Neural cell (in vitro differentiated cells): Measurements from ENCODE around the gene HOXA10. TPM values are rescaled to one million over a fixed set of nuclear protein-coding genes. Genes with fewer than 3 reads are reported as not detected.
A peak's percentile ranks its signal among the peaks of the same experiment; 100 is the strongest.

Experiments used
- H2AFZ ChIP-seq: fragments of 200-600, 300-800 bp; sonication (generic), shearing (Covaris generic); 2 replicates; pipeline ENCODE4 v1.6.0; 2014; ENCODE audit warnings: low read depth, mild to moderate bottlenecking, antibody characterized with exemption, low read length, moderate library complexity
- H3F3A ChIP-seq: fragments of 200-600 bp; shearing (Covaris generic); 2 replicates; pipeline ENCODE4 v1.6.1; 2016; ENCODE audit warnings: mild to moderate bottlenecking, moderate library complexity, mixed read lengths, antibody characterized with exemption, low read length; ENCODE audit not compliant: insufficient read depth, poor library complexity, severe bottlenecking
- H3K27ac ChIP-seq: fragments of 200-600, 300-800 bp; sonication (generic), shearing (Covaris generic); 2 replicates; pipeline ENCODE4 v1.5.1; 2014; ENCODE audit warnings: mild to moderate bottlenecking, low read length, moderate library complexity
- H3K27me3 ChIP-seq: fragments of 300-800, 200-600 bp; sonication (generic), shearing (Covaris generic); 2 replicates; pipeline ENCODE4 v1.6.0; 2014; ENCODE audit warnings: mild to moderate bottlenecking, low read depth, low read length, moderate library complexity; ENCODE audit not compliant: insufficient read depth
- H3K36me3 ChIP-seq: fragments of 300-800, 200-600 bp; sonication (generic), shearing (Covaris generic); 2 replicates; pipeline ENCODE4 v1.5.1; 2014; ENCODE audit warnings: mild to moderate bottlenecking, antibody characterized with exemption, low read length, moderate library complexity; ENCODE audit not compliant: insufficient read depth
- H3K4me2 ChIP-seq: fragments of 300-800, 200-600 bp; sonication (generic), shearing (Covaris generic); 2 replicates; pipeline ENCODE4 v1.6.0; 2014; ENCODE audit warnings: mild to moderate bottlenecking, low read length
- H3K4me3 ChIP-seq: fragments of 300-800, 200-600 bp; sonication (generic), shearing (Covaris generic); 2 replicates; pipeline ENCODE4 v1.5.1; 2014; ENCODE audit warnings: mild to moderate bottlenecking, low read length, moderate library complexity
- H3K79me2 ChIP-seq: fragments of 200-600 bp; shearing (Covaris generic); replicated peaks from 2 replicates; pipeline ENCODE4 v1.6.0; 2014; ENCODE audit warnings: mild to moderate bottlenecking, low read length, moderate library complexity; ENCODE audit not compliant: insufficient read depth
- H3K9ac ChIP-seq: fragments of 300-800, 200-600 bp; sonication (generic), shearing (Covaris generic); 2 replicates; pipeline ENCODE4 v1.6.1; 2016; ENCODE audit warnings: mild to moderate bottlenecking, low read length, mixed read lengths
- H3K9me2 ChIP-seq: fragments of 200-600 bp; shearing (Covaris generic); 2 replicates; pipeline ENCODE4 v1.6.1; 2016; ENCODE audit warnings: mild to moderate bottlenecking, low read length, mixed read lengths; ENCODE audit not compliant: insufficient read depth
- H3K9me3 ChIP-seq: fragments of 200-600, 300-800 bp; sonication (generic), shearing (Covaris generic); 2 replicates; pipeline ENCODE4 v1.6.1; 2016; ENCODE audit warnings: mild to moderate bottlenecking, mixed run types, low read length, moderate library complexity, mixed read lengths
- H4K20me1 ChIP-seq: fragments of 200-600 bp; shearing (Covaris generic); 2 replicates; pipeline ENCODE4 v1.6.1; 2016; ENCODE audit warnings: mild to moderate bottlenecking, mixed run types; ENCODE audit not compliant: insufficient read depth
- CTCF ChIP-seq: fragments of 450-650 bp; IDR thresholded peaks from 2 replicates; pipeline ENCODE4 v1.5.1; 2014; ENCODE audit warnings: antibody characterized with exemption, mild to moderate bottlenecking, moderate library complexity; ENCODE audit not compliant: poor library complexity, severe bottlenecking
- EP300 ChIP-seq: fragments of 450-650 bp; conservative IDR thresholded peaks from 2 replicates; pipeline ENCODE4 v1.6.1; 2014; ENCODE audit warnings: antibody characterized with exemption, mild to moderate bottlenecking, moderate library complexity; ENCODE audit not compliant: poor library complexity, severe bottlenecking
- EZH2 ChIP-seq: fragments of 200-600, 300-800 bp; shearing (Covaris generic), sonication (generic); IDR thresholded peaks from 2 replicates; pipeline ENCODE4 v1.6.1; 2014; ENCODE audit warnings: antibody characterized with exemption, low read length, borderline replicate concordance, mild to moderate bottlenecking; ENCODE audit not compliant: insufficient read depth, poor library complexity, severe bottlenecking
- MXI1 ChIP-seq: fragments of 450-650 bp; conservative IDR thresholded peaks from 2 replicates; pipeline ENCODE4 v1.6.1; 2014; ENCODE audit warnings: antibody characterized with exemption, mild to moderate bottlenecking; ENCODE audit not compliant: poor library complexity, severe bottlenecking
- POLR2AphosphoS5 ChIP-seq: IDR thresholded peaks from 2 replicates; pipeline ENCODE4 v1.6.1; 2012
- RAD21 ChIP-seq: fragments of 450-650 bp; conservative IDR thresholded peaks from 2 replicates; pipeline ENCODE4 v1.6.1; 2014; ENCODE audit warnings: antibody characterized with exemption, mild to moderate bottlenecking, moderate library complexity
- REST ChIP-seq: IDR thresholded peaks from 2 replicates; pipeline ENCODE4 v1.6.1; 2012; ENCODE audit warnings: borderline replicate concordance
- SMC3 ChIP-seq: fragments of 450-650 bp; conservative IDR thresholded peaks from 2 replicates; pipeline ENCODE4 v1.6.1; 2014; ENCODE audit warnings: antibody characterized with exemption, mild to moderate bottlenecking, moderate library complexity; ENCODE audit not compliant: poor library complexity
- TAF1 ChIP-seq: IDR thresholded peaks from 2 replicates; pipeline ENCODE4 v1.6.1; 2012; ENCODE audit warnings: low read depth
- polyA plus RNA-seq: library from polyadenylated mRNA; depleted of rRNA; stranded (reverse); fragments of >200 nt; gene quantifications from 2 replicates; pipeline ENCODE4 v1.2.3, GENCODE V29; 2014

Gene HOXA10
- polyA plus RNA-seq, 1 donor from 2014 or later, result not detected

GRCh38 chr7:27151341-27151930 is 22.7 kb downstream of the HOXA10 start:
- Histone ChIP-seq H3K9me3 (peaks cover 29% of the 10 kb centered on the region), H3K36me3 (no peaks in the 10 kb centered on the region), H3K4me2 (peak overlapping the region; percentile 5), H3K9me2 (no peaks in the 10 kb centered on the region), H3K79me2 (no peaks in the 10 kb centered on the region), H3K9ac (no peak overlapping the region), H3K4me3 (peak overlapping the region; percentile 56), H3K27me3 (peaks cover 100% of the 10 kb centered on the region), H3K27ac (no peak overlapping the region), H2AFZ (no peak overlapping the region), H3F3A (no peaks in the 10 kb centered on the region), H4K20me1 (no peaks in the 10 kb centered on the region)
- TF ChIP-seq CTCF (no peak), TAF1 (no peak), SMC3 (no peak), EZH2 (peak; percentile 18)

GRCh38 chr7:27150568-27151340 is 23.4 kb downstream of the HOXA10 start:
- H3K79me2 ChIP-seq, result no peaks in the 10 kb centered on the region
- no peaks in the 10 kb centered on the region for H3F3A ChIP-seq
- H4K20me1 ChIP-seq, result no peaks in the 10 kb centered on the region
- peak overlapping the region; percentile 56 for H3K4me3 ChIP-seq
- peak overlapping the region; percentile 5 for H3K4me2 ChIP-seq
- peak; percentile 85 for TF ChIP-seq CTCF
- TF ChIP-seq POLR2AphosphoS5, result peak; percentile 31
- TF ChIP-seq EP300, result no peak
- TF ChIP-seq MXI1, result no peak
- peak; percentile 60 for TF ChIP-seq RAD21
- TF ChIP-seq SMC3, result peak; percentile 80
- no peak for TF ChIP-seq TAF1
- TF ChIP-seq REST, result no peak
- TF ChIP-seq EZH2, result peak; percentile 36
- peaks cover 26% of the 10 kb centered on the region for H3K9me3 ChIP-seq
- no peaks in the 10 kb centered on the region for H3K36me3 ChIP-seq
- no peak overlapping the region for H2AFZ ChIP-seq
- no peak overlapping the region for H3K27ac ChIP-seq
- H3K9ac ChIP-seq, result no peak overlapping the region
- peaks cover 100% of the 10 kb centered on the region for H3K27me3 ChIP-seq
- no peaks in the 10 kb centered on the region for H3K9me2 ChIP-seq
